HFFc6 (cell line): ENCODE measurements around the gene KMO. TPM values are rescaled to one million over a fixed set of nuclear protein-coding genes. Genes with fewer than 3 reads are reported as not detected.

Source experiments
- DNase-seq: peaks from one replicate; pipeline ENCODE4 v3.0.0-alpha.2; 2018
- H3K27ac Mint-ChIP-seq: 2 replicates; pipeline ENCODE4 v1.8.0; 2020; ENCODE audit warnings: mild to moderate bottlenecking, mixed read lengths
- H3K27me3 Mint-ChIP-seq: 2 replicates; pipeline ENCODE4 v1.8.0; 2021; ENCODE audit warnings: mild to moderate bottlenecking, moderate library complexity, mixed read lengths; ENCODE audit not compliant: insufficient read depth
- H3K36me3 Mint-ChIP-seq: 2 replicates; pipeline ENCODE4 v1.8.0; 2021; ENCODE audit warnings: low read depth, mixed read lengths
- H3K4me1 Mint-ChIP-seq: 2 replicates; pipeline ENCODE4 v1.8.0; 2020; ENCODE audit warnings: low read depth, mixed read lengths
- H3K4me3 Mint-ChIP-seq: 2 replicates; pipeline ENCODE4 v1.8.0; 2020; ENCODE audit warnings: mild to moderate bottlenecking, moderate library complexity, mixed read lengths
- H3K9me3 Mint-ChIP-seq: 2 replicates; pipeline ENCODE4 v1.8.0; 2020; ENCODE audit warnings: mild to moderate bottlenecking, mixed read lengths
- CTCF ChIP-seq: fragments of 200-600 bp; sonication (generic); IDR thresholded peaks from 2 replicates; pipeline ENCODE4 v1.5.0; 2021; ENCODE audit warnings: antibody characterized with exemption, mild to moderate bottlenecking
- total RNA-seq, 6 experiments: library from RNA; stranded (reverse); fragmentation: NEBNext Ultra II Directional; extraction: Animal tissue kit (Norgen Biotek cat#: 25700); gene quantifications; 2 replicates in 1 of 6; 3 replicates in 5 of 6; pipeline ENCODE4 v1.2.3, GENCODE V29; 2021

Gene KMO
- total RNA-seq, 6 experiments from 2014 or later, result not detected

- H3K4me3 Mint-ChIP-seq, result peak overlapping the region; percentile 41; the same call in 1 of the 2 replicates
- H3K27ac Mint-ChIP-seq, result no peak overlapping the region
- no peak for TF ChIP-seq CTCF
- peaks cover 44% of the 10 kb centered on the region for H3K4me1 Mint-ChIP-seq
- no peaks in the 10 kb centered on the region for H3K9me3 Mint-ChIP-seq
- H3K36me3 Mint-ChIP-seq, result peaks cover 5% of the 10 kb centered on the region; the same call in 1 of the 2 replicates
- DNase-seq, result peak; percentile 18
- no peaks in the 10 kb centered on the region for H3K27me3 Mint-ChIP-seq
These were observed 61.0 kb downstream of the KMO start for GRCh38 chr1:241593186-241593585.

GRCh38 chr1:241596633-241597032 lies 64.5 kb downstream of the KMO start:
- no peak overlapping the region for H3K4me3 Mint-ChIP-seq
- peaks cover 5% of the 10 kb centered on the region; the same call in 1 of the 2 replicates for H3K36me3 Mint-ChIP-seq
- H3K4me1 Mint-ChIP-seq, result peaks cover 46% of the 10 kb centered on the region
- no peaks in the 10 kb centered on the region for H3K27me3 Mint-ChIP-seq
- H3K9me3 Mint-ChIP-seq, result no peaks in the 10 kb centered on the region
- DNase-seq, result no peak
- H3K27ac Mint-ChIP-seq, result no peak overlapping the region
- TF ChIP-seq CTCF, result no peak

- DNase-seq, result no peak
- H3K27ac Mint-ChIP-seq, result no peak overlapping the region
- H3K27me3 Mint-ChIP-seq, result peaks cover 2% of the 10 kb centered on the region; the same call in 1 of the 2 replicates
- H3K4me1 Mint-ChIP-seq, result peaks cover 34% of the 10 kb centered on the region
- no peak overlapping the region for H3K4me3 Mint-ChIP-seq
- H3K9me3 Mint-ChIP-seq, result no peaks in the 10 kb centered on the region
- TF ChIP-seq CTCF, result no peak
- peaks cover 4% of the 10 kb centered on the region; the same call in 1 of the 2 replicates for H3K36me3 Mint-ChIP-seq
These were observed 66.1 kb downstream of the KMO start for GRCh38 chr1:241598249-241598648.

- Mint-ChIP-seq H3K4me1 (peaks cover 42% of the 10 kb centered on the region), H3K36me3 (no peaks in the 10 kb centered on the region; the same call in 1 of the 2 replicates), H3K4me3 (no peak overlapping the region), H3K27me3 (peaks cover 2% of the 10 kb centered on the region; the same call in 1 of the 2 replicates), H3K27ac (peak overlapping the region; percentile 12), H3K9me3 (no peaks in the 10 kb centered on the region)
- DNase-seq, result peak; percentile 50
- TF ChIP-seq CTCF, result no peak
These were observed 68.3 kb downstream of the KMO start for GRCh38 chr1:241600496-241600901.

- Mint-ChIP-seq H3K27me3 (peaks cover 2% of the 10 kb centered on the region; the same call in 1 of the 2 replicates), H3K36me3 (no peaks in the 10 kb centered on the region; the same call in 1 of the 2 replicates), H3K4me3 (no peak overlapping the region), H3K4me1 (peaks cover 54% of the 10 kb centered on the region), H3K9me3 (no peaks in the 10 kb centered on the region), H3K27ac (no peak overlapping the region)
- no peak for DNase-seq
- no peak for TF ChIP-seq CTCF
These were observed 71.6 kb downstream of the KMO start for GRCh38 chr1:241603731-241604245.
